GM19324 (cell line): ENCODE data around the gene VPS37C.

Source experiments
- ATAC-seq: cut with Tn5 transposase; IDR thresholded peaks from one replicate; pipeline ENCODE4 v1.9.1; 2021; ENCODE audit warnings: mild to moderate bottlenecking, moderate library complexity; ENCODE audit not compliant: unreplicated experiment, low FRiP score

The VPS37C gene

DNA sequence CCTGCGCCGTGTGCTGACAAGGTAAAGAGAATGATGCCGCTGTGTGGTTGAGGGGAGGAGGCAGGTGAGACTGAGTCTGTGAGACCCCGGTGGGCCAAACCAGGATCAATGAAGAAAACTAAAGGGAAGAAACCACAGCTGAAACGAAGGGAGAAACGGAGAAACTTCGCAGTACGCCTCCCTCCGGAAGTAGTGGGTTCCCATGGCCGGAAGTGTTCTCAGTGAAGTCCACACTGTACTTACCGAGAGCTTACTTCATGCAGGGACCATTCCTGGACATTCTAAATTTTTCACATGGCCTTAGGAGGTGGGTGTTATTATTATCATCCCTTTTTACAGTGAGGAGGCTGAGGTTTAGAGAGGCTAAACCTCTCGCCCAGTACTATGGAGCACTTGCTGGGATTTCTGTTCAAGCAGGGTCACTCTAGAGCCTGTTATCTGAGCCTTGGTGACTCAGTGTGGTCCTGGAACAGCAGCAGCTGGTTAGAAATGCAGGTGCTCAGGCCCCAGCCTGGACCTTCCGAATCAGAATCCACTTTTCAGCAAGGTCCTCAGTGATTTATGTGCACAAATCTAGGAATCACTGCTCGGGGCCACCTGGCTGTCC is 41.0 kb downstream of the VPS37C start:
- ATAC-seq: no peak

- ATAC-seq: no peak
Observed at GRCh38 chr11:61119571-61119970, 41.7 kb downstream of the VPS37C start.

DNA sequence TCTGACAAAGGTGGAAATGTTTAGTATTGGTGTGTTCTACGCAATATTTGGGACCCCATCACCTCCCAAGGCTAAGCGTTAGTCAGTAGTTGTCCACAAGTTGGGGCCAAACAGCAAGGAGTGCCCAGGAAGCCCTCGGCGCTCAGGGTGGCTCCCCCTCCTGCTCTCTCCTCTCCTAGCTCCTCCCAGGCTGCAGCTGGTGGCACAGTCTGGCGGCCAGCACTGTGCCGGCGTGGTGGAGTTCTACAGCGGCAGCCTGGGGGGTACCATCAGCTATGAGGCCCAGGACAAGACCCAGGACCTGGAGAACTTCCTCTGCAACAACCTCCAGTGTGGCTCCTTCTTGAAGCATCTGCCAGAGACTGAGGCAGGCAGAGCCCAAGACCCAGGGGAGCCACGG is 42.2 kb downstream of the VPS37C start:
- no peak for ATAC-seq

- no peak for ATAC-seq
Observed at GRCh38 chr11:61118406-61118805, 42.8 kb downstream of the VPS37C start.

GRCh38 chr11:61118004-61118403 is 43.2 kb downstream of the VPS37C start:
- ATAC-seq: no peak

DNA sequence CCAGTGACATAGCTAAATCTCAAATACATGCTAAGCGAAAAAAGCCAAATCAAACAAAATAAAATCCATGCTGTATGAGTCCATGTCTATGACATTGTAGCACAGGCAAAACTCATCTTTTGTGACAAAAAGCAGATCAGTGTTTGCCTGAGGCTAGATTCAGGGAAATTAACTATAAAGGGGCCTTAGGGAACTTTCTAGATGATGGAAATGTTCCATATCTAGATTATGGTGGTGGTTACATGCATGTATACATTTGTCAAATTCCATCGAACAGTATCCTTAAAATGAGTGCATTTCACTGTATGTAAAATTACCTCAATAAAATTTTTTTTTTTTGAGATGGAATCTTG is 44.1 kb downstream of the VPS37C start:
- ATAC-seq: no peak

DNA sequence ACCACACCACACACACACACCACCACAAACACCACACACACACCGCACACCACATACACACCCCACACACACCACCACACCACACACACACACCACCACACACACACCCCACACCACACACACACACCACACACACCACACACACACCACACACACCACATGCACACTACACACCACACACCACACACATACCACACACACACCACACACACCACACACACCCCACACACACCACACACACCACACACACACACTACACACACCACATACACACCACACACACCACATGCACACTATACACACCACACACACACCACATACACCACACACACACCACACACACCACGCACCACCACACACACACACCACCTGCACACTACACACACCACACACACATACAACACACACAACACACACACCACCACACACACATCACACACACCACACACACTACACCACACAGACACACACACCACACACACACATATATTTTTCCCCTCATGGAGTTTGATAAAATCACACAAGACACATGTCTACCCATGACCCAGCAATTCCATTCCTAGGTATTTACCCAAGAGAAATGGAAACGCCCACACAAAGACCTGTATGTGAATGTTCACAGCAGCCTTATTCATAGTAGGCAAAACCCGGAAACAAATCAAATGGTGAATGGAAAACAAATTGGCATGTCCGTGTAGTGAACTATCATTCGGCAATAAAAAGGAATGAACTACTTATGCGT is 44.6 kb downstream of the VPS37C start:
- ATAC-seq: no peak

DNA sequence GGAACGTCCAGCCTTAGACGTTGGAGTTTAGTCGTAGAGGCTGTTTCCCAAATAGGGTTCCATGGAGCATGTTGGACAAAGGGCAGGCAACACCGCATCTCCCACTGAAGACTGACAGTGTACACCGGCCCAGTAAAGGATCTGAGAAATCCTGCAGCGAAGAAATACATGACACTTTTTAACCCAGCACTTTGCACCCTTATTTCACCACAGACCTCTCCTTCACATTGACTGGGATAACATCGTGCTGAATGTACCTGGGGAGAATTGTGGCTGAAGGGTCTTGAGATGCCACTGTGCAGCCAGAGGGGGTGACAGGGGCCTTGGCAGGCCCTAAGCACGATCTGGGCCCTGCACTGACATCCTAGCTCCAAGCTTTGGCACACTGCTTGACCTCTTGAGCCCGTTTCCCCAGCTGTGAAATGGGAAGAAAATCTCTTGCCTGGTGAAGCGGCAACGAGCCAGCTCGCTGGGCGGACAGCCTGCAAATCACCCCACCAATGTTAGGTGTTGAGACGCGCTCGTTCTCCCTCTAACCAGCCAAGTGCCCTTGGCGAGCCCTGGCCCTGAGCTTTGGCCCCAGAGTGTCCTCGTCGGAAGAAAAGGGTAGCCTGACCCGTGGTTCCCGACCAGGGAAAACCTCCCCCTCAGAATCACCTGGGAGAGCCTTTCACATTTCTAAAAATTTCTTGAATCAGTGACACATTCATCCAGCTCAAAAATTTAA is 45.6 kb downstream of the VPS37C start:
- ATAC-seq: no peak

- no peak for ATAC-seq
Observed at GRCh38 chr11:61114913-61115312, 46.3 kb downstream of the VPS37C start.

GRCh38 chr11:61113201-61113600 is 48.0 kb downstream of the VPS37C start:
- no peak for ATAC-seq

- no peak for ATAC-seq
Observed at GRCh38 chr11:61112575-61112974, 48.7 kb downstream of the VPS37C start.

DNA sequence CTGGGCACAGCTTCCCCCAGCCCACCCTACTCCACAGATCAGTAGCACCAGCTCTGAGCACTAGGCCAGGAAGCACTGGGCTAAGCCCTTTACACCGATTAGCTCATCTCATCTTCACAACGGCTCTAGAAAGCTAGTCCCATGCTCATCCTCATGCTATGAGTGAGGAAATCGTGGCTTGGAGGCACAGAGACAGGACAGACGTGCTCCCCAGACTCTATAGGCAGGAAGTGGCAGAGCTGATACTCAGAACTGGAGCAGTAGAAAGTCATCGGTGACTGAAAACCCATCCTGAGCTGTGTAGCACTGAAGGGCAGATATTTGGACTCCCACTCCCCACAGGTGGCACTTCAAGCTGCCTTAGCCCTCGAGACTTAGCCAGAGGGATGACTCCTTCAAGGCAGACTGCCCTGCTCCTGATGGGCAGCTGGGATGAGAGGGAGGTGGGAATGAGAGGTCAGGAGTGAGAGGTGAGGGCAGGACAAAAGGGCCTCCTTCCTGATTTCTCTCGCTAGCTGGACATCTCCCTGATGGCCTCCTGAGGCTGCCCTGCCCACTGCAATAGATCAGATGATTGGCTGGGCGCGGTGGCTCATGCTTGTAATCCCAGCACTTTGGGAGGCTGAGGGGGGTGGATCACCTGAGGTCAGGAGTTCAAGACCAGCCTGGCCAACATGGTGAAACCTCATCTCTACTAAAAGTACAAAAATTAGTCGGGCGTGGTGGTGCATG is 49.3 kb downstream of the VPS37C start:
- ATAC-seq: no peak

- ATAC-seq: no peak
Observed at GRCh38 chr11:61111050-61111435, 50.2 kb downstream of the VPS37C start.

DNA sequence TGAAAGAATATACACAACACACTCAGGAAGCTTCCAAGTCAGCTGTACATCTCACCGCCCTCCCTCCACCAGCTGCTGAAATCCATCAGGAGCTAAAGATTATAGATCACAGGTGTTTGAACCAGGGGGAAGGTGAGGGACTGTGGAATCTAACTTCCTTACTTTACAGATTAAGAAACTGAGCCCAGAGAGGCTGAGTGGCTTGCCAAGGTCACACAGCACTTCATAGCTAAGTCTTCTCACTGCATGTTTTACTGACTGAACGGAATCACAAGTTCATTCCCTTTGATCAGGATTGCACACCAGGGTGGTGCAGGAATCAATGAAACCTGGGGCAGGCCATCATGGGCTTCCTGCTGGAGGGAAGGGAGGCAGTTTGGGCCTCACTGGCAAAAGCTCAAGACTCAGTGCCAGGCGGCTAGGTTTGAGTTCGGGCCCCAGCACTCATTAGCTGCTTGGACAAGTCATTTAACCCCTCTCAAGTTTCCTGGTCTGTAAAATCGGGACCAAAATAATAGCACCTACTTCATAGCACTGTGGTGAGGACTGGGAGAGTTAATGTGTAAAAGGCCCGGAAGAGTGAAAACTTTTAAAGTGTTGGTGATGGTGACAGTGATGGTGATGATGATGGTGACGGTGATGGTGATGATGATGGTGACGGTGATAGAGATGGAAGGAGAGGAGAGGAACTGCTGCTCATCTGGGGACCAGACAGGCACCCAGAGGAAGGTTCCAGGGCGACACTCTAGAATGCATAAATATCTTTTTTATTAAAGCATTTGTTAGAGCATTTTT is 50.8 kb downstream of the VPS37C start:
- ATAC-seq: no peak

DNA sequence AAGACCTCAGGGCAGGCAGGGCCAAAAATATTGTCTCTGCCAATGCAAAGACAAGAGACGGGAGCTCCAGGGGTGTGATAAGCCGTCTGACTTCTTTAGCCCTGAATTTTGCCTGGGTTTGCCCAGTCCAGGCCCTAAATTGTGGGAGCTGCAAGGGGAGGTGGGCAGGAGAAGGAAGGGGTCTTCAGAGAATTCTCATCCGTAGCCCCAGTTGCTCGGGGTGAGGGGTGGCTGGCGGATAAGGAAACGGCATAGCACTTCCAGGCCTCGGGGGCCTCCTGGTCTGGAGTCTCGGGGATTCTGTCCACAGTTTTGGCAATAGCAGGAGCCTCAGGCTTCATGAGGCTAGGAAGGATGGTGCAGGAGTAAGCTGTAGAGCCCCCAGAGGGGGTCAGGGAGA is 51.6 kb downstream of the VPS37C start:
- ATAC-seq: no peak

DNA sequence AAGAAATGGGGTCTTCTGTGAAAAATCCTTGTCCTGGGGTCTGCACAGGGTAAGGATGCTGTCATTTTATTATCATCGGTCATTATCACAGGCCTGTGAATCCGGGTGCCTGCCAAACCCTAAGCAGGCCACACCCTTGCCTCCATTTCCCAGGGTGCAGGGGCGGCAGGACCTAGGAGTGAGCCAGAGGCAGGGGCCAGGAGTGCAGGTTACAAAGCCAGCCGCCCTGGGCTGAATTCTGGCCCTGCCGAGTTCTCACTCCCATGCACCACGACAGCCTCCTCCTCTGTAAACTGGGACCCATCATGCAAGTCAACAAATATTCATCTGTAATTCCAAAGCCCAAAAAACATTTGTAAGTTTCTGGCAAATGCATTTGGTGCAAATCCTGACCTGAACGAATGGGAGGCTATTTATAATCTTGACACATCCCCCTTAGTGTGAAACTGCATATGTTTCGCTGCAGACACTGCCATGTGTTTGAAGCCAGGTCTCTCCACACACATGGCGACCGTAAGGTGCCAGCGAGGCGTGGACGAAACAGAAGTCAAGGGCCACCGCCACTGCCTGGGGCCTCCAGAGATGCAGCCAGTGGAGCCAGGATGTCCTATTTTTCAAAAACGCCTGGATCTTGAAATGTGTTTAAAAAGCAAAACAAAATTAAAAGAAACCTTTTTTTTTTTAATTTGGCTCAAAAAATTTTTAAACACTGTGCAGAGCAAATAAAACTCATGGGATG is 52.2 kb downstream of the VPS37C start:
- no peak for ATAC-seq

DNA sequence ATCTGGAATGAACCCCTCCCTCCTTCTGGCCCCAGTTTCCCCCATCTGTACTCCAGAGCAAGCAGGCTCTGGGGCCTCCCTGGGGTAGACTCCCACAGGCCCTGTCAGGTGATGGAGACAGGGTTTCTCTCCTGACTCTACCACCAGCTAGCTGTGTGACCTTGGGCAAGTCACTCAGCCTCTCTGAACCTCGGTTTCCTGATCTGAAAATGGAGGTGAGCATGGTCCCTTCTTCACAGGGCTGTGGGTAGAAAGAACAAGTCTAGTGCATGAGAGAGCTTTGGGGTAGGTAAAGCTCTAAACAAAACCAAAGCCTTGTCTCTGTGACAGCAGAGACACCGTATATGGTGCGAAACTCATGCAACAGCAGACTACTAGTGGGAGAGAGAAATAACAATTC is 53.3 kb downstream of the VPS37C start:
- no peak for ATAC-seq

DNA sequence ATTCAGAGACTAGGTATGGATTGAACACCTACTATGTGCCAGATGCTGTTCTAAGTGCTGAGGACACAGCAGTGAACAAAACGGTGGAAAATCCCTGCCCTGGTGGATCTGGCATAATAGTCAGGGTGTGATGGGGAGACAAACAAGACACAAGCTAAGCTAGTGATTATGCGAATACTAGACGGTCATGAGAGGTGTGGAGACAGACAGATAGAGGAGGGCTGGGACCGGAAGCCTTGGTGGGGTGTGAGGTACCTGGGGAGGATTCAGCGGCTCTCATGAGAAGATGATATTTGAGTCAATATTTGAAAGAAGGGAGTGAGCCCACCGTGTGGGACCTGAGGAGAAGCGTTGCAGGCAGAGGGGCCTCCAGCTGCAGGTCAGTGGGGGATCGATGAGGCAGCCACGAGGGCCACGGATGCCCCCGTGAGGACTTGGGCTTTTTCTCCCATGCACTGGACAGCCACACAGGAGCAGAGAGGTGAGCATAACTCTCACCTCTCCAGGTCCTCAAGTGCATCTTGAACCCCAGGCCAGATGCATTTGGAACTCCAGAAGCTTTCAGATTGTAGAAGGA is 54.2 kb downstream of the VPS37C start:
- ATAC-seq: no peak

DNA sequence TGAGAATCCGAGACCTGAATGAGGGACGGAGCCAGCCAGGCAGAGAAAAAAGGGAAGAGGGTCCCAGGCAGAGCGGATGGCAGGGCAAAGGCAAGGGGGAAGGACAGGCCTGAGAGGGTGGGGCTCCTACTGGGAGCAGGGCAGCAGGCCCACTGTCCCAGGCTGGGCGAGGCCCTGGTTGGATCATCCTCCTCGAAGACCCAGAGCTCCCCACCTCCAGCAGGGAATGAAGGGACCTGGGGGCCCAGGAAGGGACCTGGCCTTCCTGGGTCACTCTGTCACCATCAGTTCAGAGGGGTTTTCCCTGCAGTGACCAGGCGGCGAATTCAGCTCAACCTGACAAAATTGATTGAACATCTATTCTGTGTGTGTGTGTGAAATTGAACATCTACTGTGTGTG is 54.9 kb downstream of the VPS37C start:
- no peak for ATAC-seq
